PC-9 (cell line): ENCODE measurements around the gene DLGAP4.

Experiments
- CTCF ChIP-seq: fragments of 200-600 bp; sonication (generic); conservative IDR thresholded peaks from 2 replicates; pipeline ENCODE4 v1.6.1; 2017; ENCODE audit warnings: mixed run types, antibody characterized with exemption, mild to moderate bottlenecking, moderate library complexity
- EZH2 ChIP-seq: fragments of 200-600 bp; sonication (generic); IDR thresholded peaks from 2 replicates; pipeline ENCODE4 v1.8.0; 2017; ENCODE audit warnings: antibody characterized with exemption, low read depth

DNA sequence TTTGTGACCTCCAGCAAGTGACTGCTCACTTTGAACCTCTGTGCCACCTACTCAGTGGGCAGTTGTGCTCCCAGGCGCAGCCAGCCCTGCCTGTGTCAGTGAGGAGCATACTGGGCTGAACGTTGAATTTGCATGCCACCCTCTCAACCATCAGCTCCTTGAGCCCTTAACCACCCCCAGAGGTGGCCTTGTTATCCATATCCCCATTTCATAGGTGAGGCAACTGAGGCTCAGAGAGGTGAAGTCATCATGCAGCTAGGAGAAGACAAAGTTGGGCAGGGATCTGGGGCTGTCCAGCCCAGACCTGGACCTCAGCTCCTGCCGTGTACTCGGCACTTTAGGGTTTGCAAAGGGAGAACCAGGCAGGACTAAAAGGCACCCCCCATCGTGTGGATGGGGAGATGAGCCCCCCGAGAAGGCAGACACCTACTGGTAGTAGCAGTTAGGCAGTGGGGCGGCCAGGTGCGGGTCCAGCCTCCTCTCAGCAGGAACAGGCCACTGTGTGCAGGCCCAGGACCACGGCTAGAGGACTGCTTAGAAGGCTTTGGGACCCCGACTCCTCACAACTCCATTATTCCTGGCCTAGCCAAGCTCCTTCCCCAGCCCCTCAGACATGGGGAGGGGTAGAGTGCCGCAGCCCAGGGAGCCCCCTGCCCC lies 134.4 kb downstream of the DLGAP4 start:
- TF ChIP-seq CTCF (no peak), EZH2 (no peak)
